Parathyroid adenoma (tissue), 2 donors: Measurements from ENCODE around the gene CPSF3.

ENCODE experiments used
- H2AFZ ChIP-seq: fragments of 300-600 bp; sonication (generic); one replicate; pipeline ENCODE4 v1.7.0; 2017; ENCODE audit warnings: antibody characterized with exemption, mild to moderate bottlenecking
- H3K27ac ChIP-seq: fragments of 300-600 bp; sonication (generic); one replicate; pipeline ENCODE4 v1.7.0; 2017
- H3K27me3 ChIP-seq: fragments of 300-600 bp; sonication (generic); one replicate; pipeline ENCODE4 v1.7.0; 2017; ENCODE audit warnings: low read length; ENCODE audit not compliant: control insufficient read depth, insufficient read depth
- H3K36me3 ChIP-seq: fragments of 300-600 bp; sonication (generic); one replicate; pipeline ENCODE4 v1.7.0; 2017; ENCODE audit warnings: low read length; ENCODE audit not compliant: control insufficient read depth, insufficient read depth
- H3K4me1 ChIP-seq: fragments of 300-600 bp; sonication (generic); one replicate; pipeline ENCODE4 v1.7.0; 2017; ENCODE audit warnings: control low read depth
- H3K4me2 ChIP-seq: fragments of 300-600 bp; sonication (generic); one replicate; pipeline ENCODE4 v1.7.0; 2017; ENCODE audit warnings: low read length
- H3K4me3 ChIP-seq: fragments of 300-600 bp; sonication (generic); one replicate; pipeline ENCODE4 v1.7.0; 2017; ENCODE audit warnings: low read depth, low read length
- H3K79me2 ChIP-seq: fragments of 300-600 bp; sonication (generic); one replicate; pipeline ENCODE4 v1.7.0; 2017; ENCODE audit warnings: control low read depth
- H3K9ac ChIP-seq: fragments of 300-600 bp; sonication (generic); one replicate; pipeline ENCODE4 v1.7.0; 2017; ENCODE audit warnings: mild to moderate bottlenecking
- H3K9me3 ChIP-seq: fragments of 300-600 bp; sonication (generic); one replicate; pipeline ENCODE4 v1.7.0; 2017; ENCODE audit warnings: low read length; ENCODE audit not compliant: control insufficient read depth
- CTCF ChIP-seq: fragments of 300-600 bp; sonication (generic); IDR thresholded peaks from one replicate; pipeline ENCODE4 v1.7.0; 2017; ENCODE audit warnings: antibody characterized with exemption, mild to moderate bottlenecking
- donor health status: primary hyperparathyroidism.

Gene CPSF3

GRCh38 chr2:9439536-9439935 is 16.1 kb downstream of the CPSF3 start:
- no peak overlapping the region for H3K4me2 ChIP-seq
- H2AFZ ChIP-seq = no peak overlapping the region
- H3K9ac ChIP-seq = no peak overlapping the region
- H3K27me3 ChIP-seq = no peaks in the 10 kb centered on the region
- H3K79me2 ChIP-seq = no peaks in the 10 kb centered on the region
- H3K4me1 ChIP-seq = no peaks in the 10 kb centered on the region
- no peaks in the 10 kb centered on the region for H3K36me3 ChIP-seq
- no peak for TF ChIP-seq CTCF
- no peaks in the 10 kb centered on the region for H3K9me3 ChIP-seq
- no peak overlapping the region for H3K27ac ChIP-seq
- H3K4me3 ChIP-seq = no peak overlapping the region

- H3K4me2 ChIP-seq = no peak overlapping the region
- H3K4me3 ChIP-seq = no peak overlapping the region
- no peaks in the 10 kb centered on the region for H3K9me3 ChIP-seq
- no peaks in the 10 kb centered on the region for H3K79me2 ChIP-seq
- H3K36me3 ChIP-seq = no peaks in the 10 kb centered on the region
- no peak overlapping the region for H3K27ac ChIP-seq
- H3K9ac ChIP-seq = no peak overlapping the region
- H3K4me1 ChIP-seq = no peaks in the 10 kb centered on the region
- no peaks in the 10 kb centered on the region for H3K27me3 ChIP-seq
- H2AFZ ChIP-seq = no peak overlapping the region
- no peak for TF ChIP-seq CTCF
Measured at GRCh38 chr2:9440058-9440727, 16.7 kb downstream of the CPSF3 start.

GRCh38 chr2:9441556-9441955 is 18.1 kb downstream of the CPSF3 start:
- no peak overlapping the region for H3K9ac ChIP-seq
- H3K27me3 ChIP-seq = no peaks in the 10 kb centered on the region
- H3K9me3 ChIP-seq = no peaks in the 10 kb centered on the region
- no peak overlapping the region for H3K27ac ChIP-seq
- H3K79me2 ChIP-seq = no peaks in the 10 kb centered on the region
- H3K36me3 ChIP-seq = no peaks in the 10 kb centered on the region
- H3K4me1 ChIP-seq = no peaks in the 10 kb centered on the region
- no peak overlapping the region for H2AFZ ChIP-seq
- TF ChIP-seq CTCF = no peak
- no peak overlapping the region for H3K4me3 ChIP-seq
- H3K4me2 ChIP-seq = no peak overlapping the region

GRCh38 chr2:9443526-9443925 is 20.1 kb downstream of the CPSF3 start:
- H3K36me3 ChIP-seq = no peaks in the 10 kb centered on the region
- no peak overlapping the region for H3K27ac ChIP-seq
- no peaks in the 10 kb centered on the region for H3K27me3 ChIP-seq
- H3K79me2 ChIP-seq = no peaks in the 10 kb centered on the region
- no peaks in the 10 kb centered on the region for H3K4me1 ChIP-seq
- no peaks in the 10 kb centered on the region for H3K9me3 ChIP-seq
- no peak overlapping the region for H3K9ac ChIP-seq
- no peak overlapping the region for H3K4me3 ChIP-seq
- no peak overlapping the region for H2AFZ ChIP-seq
- no peak for TF ChIP-seq CTCF
- H3K4me2 ChIP-seq = no peak overlapping the region

GRCh38 chr2:9445089-9445488 is 21.6 kb downstream of the CPSF3 start:
- no peaks in the 10 kb centered on the region for H3K4me1 ChIP-seq
- no peaks in the 10 kb centered on the region for H3K27me3 ChIP-seq
- H3K79me2 ChIP-seq = no peaks in the 10 kb centered on the region
- H3K36me3 ChIP-seq = no peaks in the 10 kb centered on the region
- no peak overlapping the region for H3K4me3 ChIP-seq
- H3K9ac ChIP-seq = no peak overlapping the region
- H3K27ac ChIP-seq = no peak overlapping the region
- no peak overlapping the region for H3K4me2 ChIP-seq
- no peak overlapping the region for H2AFZ ChIP-seq
- no peaks in the 10 kb centered on the region for H3K9me3 ChIP-seq
- TF ChIP-seq CTCF = no peak
